Activated naive CD8-positive, alpha-beta T cell treated with anti-CD3 and anti-CD28 coated beads for 36 hours (primary cell): ENCODE measurements around the gene TPX2. TPM values are rescaled to one million over a fixed set of nuclear protein-coding genes. Genes with fewer than 3 reads are reported as not detected.
"Not testable (repeated sequence)": the region's sequence is repeated elsewhere in the genome, so short reads cannot be mapped to it uniquely, and the experiment has no call there.

Source experiments
- DNase-seq: peaks from one replicate; pipeline ENCODE4 v3.0.0; 2021
- H3K27ac Mint-ChIP-seq: one replicate; pipeline ENCODE4 v1.8.0; 2022; ENCODE audit warnings: mild to moderate bottlenecking, moderate library complexity, mixed read lengths
- H3K27me3 Mint-ChIP-seq: one replicate; pipeline ENCODE4 v1.8.0; 2022; ENCODE audit warnings: mild to moderate bottlenecking, mixed read lengths
- H3K36me3 Mint-ChIP-seq: one replicate; pipeline ENCODE4 v1.8.0; 2021; ENCODE audit warnings: mild to moderate bottlenecking, mixed read lengths
- H3K4me1 Mint-ChIP-seq: one replicate; pipeline ENCODE4 v1.8.0; 2021; ENCODE audit warnings: mixed read lengths
- H3K4me3 Mint-ChIP-seq: one replicate; pipeline ENCODE4 v1.8.0; 2022; ENCODE audit warnings: mild to moderate bottlenecking, moderate library complexity, mixed read lengths
- H3K9me3 Mint-ChIP-seq: one replicate; pipeline ENCODE4 v1.8.0; 2022; ENCODE audit warnings: mixed read lengths
- total RNA-seq, 2 experiments: library from RNA; stranded (reverse); gene quantifications; one replicate each; pipeline ENCODE4 v1.2.3, GENCODE V29; 2021

Gene TPX2
- total RNA-seq, 2 experiments from 2014 or later, result 111 TPM

DNA sequence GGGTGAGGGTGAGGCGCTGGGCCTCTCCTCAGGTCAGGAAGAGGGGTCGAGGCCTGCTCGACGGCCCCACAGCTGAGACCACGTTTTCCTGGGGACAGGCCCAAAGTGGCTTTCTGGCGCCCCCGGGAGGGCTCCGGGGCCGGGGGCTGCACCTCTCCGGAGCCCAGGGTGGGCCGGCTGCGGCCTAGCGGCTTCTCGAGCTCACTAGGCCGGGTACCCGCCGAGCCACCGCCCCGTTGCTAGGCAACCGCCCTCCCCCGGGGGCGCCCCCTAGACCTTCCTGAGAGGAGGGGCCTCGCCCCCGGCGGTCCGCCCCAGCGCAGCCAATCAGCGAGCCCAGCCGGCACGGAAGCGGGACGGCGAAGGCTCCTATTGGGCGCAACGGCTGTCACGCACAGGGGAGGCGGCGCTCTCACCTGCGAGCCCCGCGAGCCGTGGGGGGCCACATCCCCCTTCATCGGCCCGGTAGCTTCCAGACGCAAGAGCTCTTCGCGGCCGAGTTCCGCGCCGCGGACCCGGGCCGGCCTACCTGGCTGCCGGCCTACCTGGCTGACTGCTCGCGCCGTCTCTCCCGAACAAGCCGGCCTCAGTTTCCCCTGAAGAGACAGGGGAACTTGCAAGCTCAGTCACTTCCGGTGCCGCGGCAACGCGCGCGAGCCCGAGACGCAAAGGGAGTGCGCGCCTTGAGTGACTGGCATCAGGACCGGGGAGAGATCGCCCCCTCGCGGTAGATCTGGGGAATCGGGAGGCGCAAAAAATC lies 15.6 kb upstream of the TPX2 start:
- Mint-ChIP-seq H3K27ac (peak overlapping the region; percentile 97), H3K9me3 (no peaks in the 10 kb centered on the region), H3K27me3 (no peaks in the 10 kb centered on the region), H3K4me1 (peaks cover 9% of the 10 kb centered on the region), H3K4me3 (peak overlapping the region; percentile 95), H3K36me3 (peaks cover 38% of the 10 kb centered on the region)
- peak; percentile 100 for DNase-seq

DNA sequence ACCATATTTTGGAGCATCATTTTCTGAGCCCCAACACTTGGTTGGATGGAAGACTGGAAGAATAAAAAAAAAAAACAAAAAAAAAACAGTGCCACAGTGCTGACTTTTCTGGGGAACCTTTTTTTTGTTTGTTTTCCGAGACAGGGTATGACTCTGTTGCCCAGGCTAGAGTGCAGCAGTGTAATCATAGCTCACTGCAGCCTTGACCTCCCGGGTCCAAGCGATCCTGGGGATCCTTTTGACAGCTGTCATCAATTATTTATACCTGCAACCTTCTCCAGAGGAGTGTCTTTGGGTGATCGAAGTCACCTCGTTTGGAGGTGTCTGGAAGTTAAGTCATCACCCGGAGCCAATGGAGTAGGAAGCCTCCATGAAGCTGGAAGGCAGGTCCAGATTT lies 7.8 kb upstream of the TPX2 start:
- Mint-ChIP-seq H3K4me3 (no peak overlapping the region), H3K27ac (no peak overlapping the region)

DNA sequence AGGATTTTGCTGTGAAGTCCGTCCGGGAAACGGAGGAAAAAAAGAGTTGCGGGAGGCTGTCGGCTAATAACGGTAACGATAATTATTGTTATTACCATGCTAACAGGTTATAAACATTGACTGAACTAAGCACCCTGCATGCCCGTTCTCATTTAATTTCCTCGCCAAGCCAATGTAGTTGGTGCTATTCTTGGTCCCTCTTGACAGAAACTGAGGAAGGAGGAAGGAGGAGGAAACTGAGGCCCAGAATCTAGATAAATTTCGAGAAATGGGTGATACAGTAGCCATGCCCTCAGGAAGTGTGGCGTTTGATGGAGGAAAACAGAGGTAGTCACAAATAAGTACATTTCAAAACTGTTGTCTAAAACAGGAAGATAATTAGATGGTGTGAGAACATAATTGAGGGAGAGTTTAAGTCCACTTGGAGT lies 474 bp downstream of the TPX2 start:
- no peaks in the 10 kb centered on the region for H3K27me3 Mint-ChIP-seq
- peaks cover 7% of the 10 kb centered on the region for H3K4me1 Mint-ChIP-seq
- H3K27ac Mint-ChIP-seq, result no peak overlapping the region
- no peak for DNase-seq
- H3K9me3 Mint-ChIP-seq, result no peaks in the 10 kb centered on the region
- peaks cover 10% of the 10 kb centered on the region for H3K36me3 Mint-ChIP-seq
- no peak overlapping the region for H3K4me3 Mint-ChIP-seq

More for the DNA sequence above, 7.8 kb upstream of the TPX2 start:
- no peak for DNase-seq
- no peaks in the 10 kb centered on the region for H3K36me3 Mint-ChIP-seq
- no peaks in the 10 kb centered on the region for H3K9me3 Mint-ChIP-seq
- H3K27me3 Mint-ChIP-seq, result no peaks in the 10 kb centered on the region
- peaks cover 2% of the 10 kb centered on the region for H3K4me1 Mint-ChIP-seq

DNA sequence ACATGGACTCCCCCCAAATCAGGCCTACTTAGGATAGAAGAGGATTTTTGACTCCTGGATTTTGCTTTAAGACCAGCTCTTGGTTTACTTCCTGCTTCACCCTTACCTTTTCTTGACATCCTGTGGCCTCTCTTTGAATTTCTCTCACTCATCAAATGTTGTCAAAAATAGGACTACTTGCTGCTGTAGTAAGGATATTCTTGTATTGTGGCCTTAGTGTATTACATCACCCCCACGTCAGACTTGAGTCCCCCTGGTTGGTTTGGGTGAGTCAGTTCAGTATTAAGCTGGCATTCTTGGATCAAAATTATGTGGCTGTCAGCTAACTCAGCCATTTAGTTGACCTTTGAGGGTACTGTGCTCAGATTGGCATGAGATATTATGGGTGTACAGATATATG lies 1.1 kb downstream of the TPX2 start:
- Mint-ChIP-seq H3K9me3 (no peaks in the 10 kb centered on the region), H3K4me3 (no peak overlapping the region), H3K27ac (no peak overlapping the region), H3K27me3 (no peaks in the 10 kb centered on the region), H3K4me1 (peaks cover 7% of the 10 kb centered on the region), H3K36me3 (peaks cover 13% of the 10 kb centered on the region)
- no peak for DNase-seq

DNA sequence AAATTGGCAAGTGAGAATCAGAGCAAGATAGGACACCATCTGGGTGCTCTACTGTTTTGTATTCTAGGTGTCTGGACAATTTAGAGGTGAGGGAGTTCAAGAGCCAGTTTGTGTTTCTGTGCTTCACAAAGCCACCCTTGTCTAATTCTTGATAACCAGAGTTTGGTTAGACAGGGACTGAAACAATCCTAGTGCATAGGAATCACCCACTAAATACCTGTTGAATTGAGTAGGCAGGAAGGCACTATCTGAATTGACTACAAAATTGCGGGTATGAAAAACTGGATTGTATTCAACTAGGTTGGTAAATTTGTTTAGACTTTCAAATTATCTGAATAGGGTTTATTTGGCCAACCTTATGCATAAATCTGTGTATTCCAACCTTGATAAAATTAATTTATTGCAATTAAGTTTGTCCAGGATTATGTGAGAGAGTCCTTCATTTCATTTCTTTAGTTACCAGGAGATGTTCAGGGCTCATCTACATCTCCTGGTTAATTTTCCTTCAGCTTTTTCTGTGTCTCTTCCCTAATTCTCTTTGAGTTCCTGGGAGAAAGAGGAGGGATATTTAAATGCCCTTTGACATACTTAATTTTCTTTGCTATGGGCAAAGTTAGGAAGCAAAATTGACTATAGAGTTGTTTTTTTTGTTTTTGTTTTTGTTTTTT lies 1.7 kb downstream of the TPX2 start:
- DNase-seq, result no peak
- H3K9me3 Mint-ChIP-seq, result no peaks in the 10 kb centered on the region
- H3K27ac Mint-ChIP-seq, result no peak overlapping the region
- H3K27me3 Mint-ChIP-seq, result no peaks in the 10 kb centered on the region
- H3K4me1 Mint-ChIP-seq, result peaks cover 8% of the 10 kb centered on the region
- peaks cover 16% of the 10 kb centered on the region for H3K36me3 Mint-ChIP-seq
- H3K4me3 Mint-ChIP-seq, result no peak overlapping the region

DNA sequence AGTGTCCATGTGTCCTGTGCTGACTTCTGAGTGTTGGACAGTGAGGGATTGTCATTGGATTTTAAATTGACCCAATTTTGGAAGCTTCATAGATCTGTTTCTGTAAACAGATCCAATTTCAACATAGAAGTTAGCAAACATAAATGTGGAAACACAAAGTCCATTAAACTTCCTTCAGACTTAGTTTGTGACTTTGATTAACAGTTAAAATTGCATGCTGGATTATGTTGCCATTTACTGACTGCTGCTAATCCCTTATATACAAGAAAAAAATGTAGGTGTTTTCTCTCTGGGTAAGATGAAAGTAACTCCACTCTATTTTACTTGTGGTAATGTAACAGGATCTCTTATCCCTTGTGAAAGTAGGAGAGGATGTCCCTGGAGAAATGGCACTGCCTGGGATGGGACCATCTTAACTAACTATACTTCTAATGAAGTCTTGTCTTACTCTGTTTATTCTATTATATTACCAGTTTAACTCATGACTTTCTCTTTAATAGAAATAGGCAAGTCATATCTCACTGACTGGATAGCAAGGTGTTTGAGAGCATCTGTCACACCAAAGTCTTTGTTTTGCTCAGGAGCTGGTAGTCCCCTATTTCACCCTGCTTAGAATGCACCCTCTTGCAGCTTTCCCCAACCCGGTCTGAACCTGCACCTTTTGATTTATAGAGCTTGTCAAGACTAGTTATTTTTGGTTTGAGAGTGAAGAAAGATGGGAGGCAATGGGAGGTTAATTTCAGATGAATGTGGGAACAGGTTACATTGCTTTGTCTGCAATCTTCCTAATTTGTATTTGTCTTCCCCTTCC lies 7.2 kb downstream of the TPX2 start:
- Mint-ChIP-seq H3K27ac (no peak overlapping the region), H3K9me3 (no peaks in the 10 kb centered on the region), H3K36me3 (peaks cover 27% of the 10 kb centered on the region), H3K4me1 (peaks cover 6% of the 10 kb centered on the region), H3K4me3 (no peak overlapping the region), H3K27me3 (no peaks in the 10 kb centered on the region)
- DNase-seq, result no peak

DNA sequence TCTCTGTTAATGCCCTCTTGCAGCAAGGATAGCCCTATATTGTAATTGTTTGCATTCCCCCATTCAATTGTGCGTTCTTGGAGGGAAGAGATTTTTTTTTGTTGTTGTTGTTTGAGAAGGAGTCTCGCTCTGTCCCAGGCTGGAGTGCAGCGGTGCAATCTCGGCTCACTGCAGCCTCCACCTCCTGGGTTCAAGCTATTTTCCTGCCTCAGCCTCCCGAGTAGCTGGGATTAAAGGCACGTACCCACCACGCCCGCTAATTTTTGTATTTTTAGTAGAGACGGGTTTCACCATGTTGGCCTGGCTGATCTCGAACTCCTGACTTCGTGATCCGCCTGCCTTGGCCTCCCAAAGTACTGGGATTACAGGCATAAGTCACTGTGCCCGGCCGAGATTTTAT lies 7.9 kb downstream of the TPX2 start:
- H3K36me3 Mint-ChIP-seq, result peaks cover 24% of the 10 kb centered on the region
- H3K9me3 Mint-ChIP-seq, H3K27ac Mint-ChIP-seq, H3K4me3 Mint-ChIP-seq, H3K27me3 Mint-ChIP-seq, DNase-seq, H3K4me1 Mint-ChIP-seq: not testable (repeated sequence)

DNA sequence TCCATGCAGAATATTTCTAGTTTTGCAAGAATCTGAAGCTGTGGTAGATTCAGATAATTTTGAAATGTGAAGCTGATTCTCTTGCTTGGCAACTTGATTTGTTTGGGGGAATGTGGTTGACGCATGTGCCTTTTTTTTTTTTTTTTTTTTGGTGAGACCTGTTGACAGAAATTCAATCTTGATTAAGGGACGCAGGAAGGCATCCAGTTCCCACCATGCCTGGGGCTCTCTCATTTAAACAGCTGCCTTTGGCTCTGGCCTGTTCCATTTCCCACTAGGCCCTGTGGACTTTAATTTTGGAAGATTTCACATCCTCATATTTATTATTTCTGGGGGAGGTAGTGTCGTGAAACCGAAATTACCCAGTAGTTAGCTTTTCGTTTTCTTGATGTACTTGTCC lies 8.6 kb downstream of the TPX2 start:
- Mint-ChIP-seq H3K27ac (no peak overlapping the region), H3K27me3 (no peaks in the 10 kb centered on the region), H3K9me3 (no peaks in the 10 kb centered on the region), H3K4me1 (peaks cover 2% of the 10 kb centered on the region), H3K36me3 (peaks cover 25% of the 10 kb centered on the region), H3K4me3 (no peak overlapping the region)
- no peak for DNase-seq

DNA sequence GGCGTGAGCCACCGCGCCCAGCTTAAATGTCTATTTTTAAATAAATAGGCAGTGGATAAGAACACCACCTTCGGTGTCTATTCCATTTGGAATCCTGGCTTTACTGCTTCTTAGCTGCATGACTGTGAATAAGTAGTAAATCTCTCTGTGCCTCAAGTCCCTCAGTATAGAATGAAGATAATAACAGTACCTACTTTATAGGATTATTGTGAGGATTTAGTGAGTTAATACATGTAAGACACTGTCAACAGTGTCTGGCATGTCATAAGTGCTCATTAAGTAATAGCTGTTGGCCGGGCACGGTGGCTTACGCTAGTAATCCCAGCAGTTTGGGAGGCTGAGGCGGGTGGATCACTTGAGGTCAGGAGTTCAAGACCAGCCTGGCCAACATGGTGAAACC lies 10.1 kb downstream of the TPX2 start:
- DNase-seq, result no peak
- peaks cover 2% of the 10 kb centered on the region for H3K4me1 Mint-ChIP-seq
- H3K4me3 Mint-ChIP-seq, result no peak overlapping the region
- H3K27me3 Mint-ChIP-seq, result no peaks in the 10 kb centered on the region
- peaks cover 33% of the 10 kb centered on the region for H3K36me3 Mint-ChIP-seq
- H3K9me3 Mint-ChIP-seq, result no peaks in the 10 kb centered on the region
- H3K27ac Mint-ChIP-seq, result no peak overlapping the region

DNA sequence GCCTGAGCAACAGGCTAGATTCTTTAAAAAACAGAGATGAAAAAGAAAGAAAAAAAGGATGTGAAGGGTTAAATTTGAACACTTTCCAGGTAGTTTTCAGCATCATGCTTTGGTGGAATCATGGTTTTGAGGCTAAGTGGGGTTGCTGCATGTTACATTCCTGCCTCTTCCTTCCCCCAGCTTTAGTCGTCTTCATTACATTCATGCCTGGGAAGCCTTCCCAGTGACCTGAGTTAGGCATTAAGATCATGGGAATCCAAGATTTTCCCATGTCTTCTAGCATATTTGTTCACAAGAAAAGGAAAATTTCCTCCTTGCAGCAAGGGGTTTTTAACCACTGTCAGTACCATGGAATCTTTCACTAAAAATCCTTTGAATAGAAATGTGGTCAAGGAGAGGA lies 12.0 kb downstream of the TPX2 start:
- DNase-seq, result no peak
- Mint-ChIP-seq H3K27me3 (no peaks in the 10 kb centered on the region), H3K4me1 (no peaks in the 10 kb centered on the region), H3K27ac (no peak overlapping the region), H3K36me3 (peaks cover 25% of the 10 kb centered on the region), H3K9me3 (no peaks in the 10 kb centered on the region), H3K4me3 (no peak overlapping the region)

DNA sequence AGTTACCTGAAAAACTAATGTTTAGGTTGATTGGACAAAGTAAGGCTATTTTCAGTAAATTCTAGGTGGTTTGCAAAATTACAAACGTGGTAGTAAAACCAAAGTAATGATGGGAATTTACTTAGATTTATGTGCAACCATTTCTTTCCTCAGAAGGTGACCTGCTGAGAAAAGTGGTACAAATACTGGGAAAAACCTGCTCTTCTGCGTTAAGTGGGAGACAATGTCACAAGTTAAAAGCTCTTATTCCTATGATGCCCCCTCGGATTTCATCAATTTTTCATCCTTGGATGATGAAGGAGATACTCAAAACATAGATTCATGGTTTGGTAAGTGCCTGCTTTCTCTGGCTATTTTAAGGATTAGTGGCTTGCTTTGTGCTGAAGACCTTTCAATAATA lies 18.2 kb downstream of the TPX2 start:
- Mint-ChIP-seq H3K36me3 (peaks cover 42% of the 10 kb centered on the region), H3K27ac (no peak overlapping the region), H3K9me3 (no peaks in the 10 kb centered on the region), H3K4me1 (no peaks in the 10 kb centered on the region), H3K4me3 (no peak overlapping the region), H3K27me3 (no peaks in the 10 kb centered on the region)
- no peak for DNase-seq

DNA sequence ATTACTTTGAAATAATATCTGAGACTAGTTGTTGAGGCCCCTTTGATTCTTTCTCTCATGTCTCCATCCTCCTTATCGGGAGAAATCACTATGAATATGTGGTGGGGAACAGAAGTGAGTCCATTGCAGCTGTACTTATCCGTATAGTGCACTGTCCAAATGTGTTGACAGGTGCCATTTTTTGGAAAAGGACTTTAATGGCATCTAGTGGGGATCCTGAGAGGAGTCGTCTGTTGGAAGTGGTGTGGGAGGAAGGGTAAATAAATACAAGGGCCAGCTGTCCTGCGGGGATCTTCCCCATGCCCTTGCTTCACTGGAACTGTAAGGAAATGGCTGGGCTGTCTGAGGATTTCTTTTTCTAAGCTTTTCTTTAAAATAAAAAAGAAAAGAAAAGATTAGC lies 19.4 kb downstream of the TPX2 start:
- no peak overlapping the region for H3K27ac Mint-ChIP-seq
- no peaks in the 10 kb centered on the region for H3K4me1 Mint-ChIP-seq
- peaks cover 37% of the 10 kb centered on the region for H3K36me3 Mint-ChIP-seq
- H3K4me3 Mint-ChIP-seq, result no peak overlapping the region
- no peak for DNase-seq
- no peaks in the 10 kb centered on the region for H3K9me3 Mint-ChIP-seq
- no peaks in the 10 kb centered on the region for H3K27me3 Mint-ChIP-seq

DNA sequence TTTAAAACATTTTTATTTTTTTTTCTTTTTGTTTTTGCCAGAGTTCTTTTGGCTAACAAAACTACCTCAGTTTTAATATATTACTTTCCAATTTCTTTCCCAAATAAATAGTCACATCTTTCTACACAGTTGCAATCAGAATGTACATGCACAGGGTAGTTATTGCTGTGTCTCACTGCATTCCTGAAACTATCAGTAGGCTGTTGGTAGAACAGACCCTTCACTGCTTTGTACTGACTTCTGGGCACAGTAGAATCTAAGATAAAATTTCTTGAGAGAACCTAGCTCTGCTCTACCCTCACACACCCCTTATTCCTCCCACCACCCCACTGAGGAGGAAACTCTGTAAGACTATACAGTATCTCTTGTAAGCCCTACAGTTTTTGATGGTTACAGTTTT lies 19.9 kb downstream of the TPX2 start:
- Mint-ChIP-seq H3K9me3 (no peaks in the 10 kb centered on the region), H3K27ac (no peak overlapping the region), H3K4me3 (no peak overlapping the region), H3K27me3 (no peaks in the 10 kb centered on the region), H3K4me1 (no peaks in the 10 kb centered on the region), H3K36me3 (peaks cover 35% of the 10 kb centered on the region)
- no peak for DNase-seq

DNA sequence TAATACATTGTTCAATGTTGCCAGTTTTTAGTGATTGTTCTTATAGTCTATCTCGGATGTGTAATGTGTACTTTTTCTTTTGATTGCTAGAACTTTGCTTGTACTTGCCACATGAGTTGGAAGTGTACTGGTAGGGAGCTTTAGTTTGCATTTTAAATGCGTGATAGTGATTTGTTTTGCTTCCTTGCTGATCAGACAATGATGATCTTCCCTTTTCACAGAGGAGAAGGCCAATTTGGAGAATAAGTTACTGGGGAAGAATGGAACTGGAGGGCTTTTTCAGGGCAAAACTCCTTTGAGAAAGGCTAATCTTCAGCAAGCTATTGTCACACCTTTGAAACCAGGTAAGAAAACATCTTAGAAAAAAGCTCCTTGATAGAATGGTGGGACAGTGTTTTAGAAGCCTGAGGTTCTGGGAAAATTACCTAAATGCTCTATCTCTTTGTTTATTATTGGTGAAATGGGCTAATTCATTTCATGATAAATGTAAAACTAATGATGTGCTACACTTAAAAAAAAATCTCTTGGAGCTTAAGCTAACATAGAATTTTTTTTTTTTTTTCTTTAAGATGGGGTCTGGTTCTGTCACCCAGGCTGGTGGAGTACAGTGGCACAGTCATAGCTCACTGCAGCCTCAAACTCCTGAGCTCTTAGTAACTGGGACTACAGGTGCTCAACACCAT lies 20.9 kb downstream of the TPX2 start:
- Mint-ChIP-seq H3K27me3 (no peaks in the 10 kb centered on the region), H3K9me3 (no peaks in the 10 kb centered on the region), H3K4me3 (no peak overlapping the region), H3K4me1 (no peaks in the 10 kb centered on the region), H3K36me3 (peaks cover 41% of the 10 kb centered on the region), H3K27ac (no peak overlapping the region)
- no peak for DNase-seq
